ENCODE results near the gene CHRND. TPM values are rescaled to one million over a fixed set of nuclear protein-coding genes. Genes with fewer than 3 reads are reported as not detected.

Gene CHRND
- total RNA-seq, 4 donors from 2014 or later = not detected

DNA sequence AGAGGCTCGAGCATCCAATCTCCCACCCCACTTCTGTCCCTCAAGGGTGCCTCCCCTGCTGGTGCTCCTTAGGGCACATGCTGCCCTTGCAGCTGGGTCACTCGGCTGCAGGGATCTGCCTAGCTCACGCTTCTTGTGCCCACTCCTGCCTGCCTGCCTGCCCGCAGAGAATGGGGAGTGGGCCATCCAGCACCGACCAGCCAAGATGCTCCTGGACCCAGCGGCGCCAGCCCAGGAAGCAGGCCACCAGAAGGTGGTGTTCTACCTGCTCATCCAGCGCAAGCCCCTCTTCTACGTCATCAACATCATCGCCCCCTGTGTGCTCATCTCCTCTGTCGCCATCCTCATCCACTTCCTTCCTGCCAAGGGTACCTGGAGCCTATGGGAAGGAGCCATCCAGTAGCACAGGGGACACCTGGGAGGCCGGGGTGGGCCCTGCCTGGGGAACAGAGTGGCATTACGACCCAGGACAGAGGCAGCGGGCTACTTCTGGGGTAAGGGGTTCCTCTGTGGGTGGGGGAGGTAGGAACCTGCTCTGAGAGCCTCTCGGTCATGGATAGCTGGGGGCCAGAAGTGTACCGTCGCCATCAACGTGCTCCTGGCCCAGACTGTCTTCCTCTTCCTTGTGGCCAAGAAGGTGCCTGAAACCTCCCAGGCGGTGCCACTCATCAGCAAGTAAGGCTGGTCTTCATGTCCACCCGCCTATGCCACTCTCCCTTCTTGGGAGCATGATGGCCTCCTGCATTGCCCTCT lies 16.9 kb downstream of the CHRND start:
- Histone ChIP-seq H3K27me3 (no peaks in the 10 kb centered on the region), H3K4me3 (no peak overlapping the region), H3K36me3 (no peaks in the 10 kb centered on the region), H3K27ac (no peak overlapping the region), H3K9me3 (no peaks in the 10 kb centered on the region), H3K4me1 (no peaks in the 10 kb centered on the region)
- DNase-seq = peak in 2 of 3 donors; percentile 34 to 37
- TF ChIP-seq CTCF (IDR thresholded peaks at IDR 0.05) (no peak), POLR2A (IDR thresholded peaks at IDR 0.05) (no peak)

DNA sequence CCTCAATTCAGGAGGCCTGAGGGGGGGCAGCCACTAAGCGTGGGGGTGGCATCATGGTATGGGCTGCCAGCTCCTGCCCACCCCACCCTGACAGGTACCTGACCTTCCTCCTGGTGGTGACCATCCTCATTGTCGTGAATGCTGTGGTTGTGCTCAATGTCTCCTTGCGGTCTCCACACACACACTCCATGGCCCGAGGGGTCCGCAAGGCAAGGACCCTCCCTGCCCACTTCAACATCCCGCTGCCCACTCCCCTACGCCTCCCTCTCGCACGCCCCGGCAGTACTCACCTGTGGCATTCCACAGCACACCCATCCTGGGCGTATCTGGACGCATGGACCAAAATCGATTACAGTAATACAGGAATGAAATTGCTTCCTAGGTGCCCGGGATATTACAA lies 17.5 kb downstream of the CHRND start:
- Histone ChIP-seq H3K36me3 (no peaks in the 10 kb centered on the region), H3K27me3 (no peaks in the 10 kb centered on the region), H3K27ac (no peak overlapping the region), H3K9me3 (no peaks in the 10 kb centered on the region), H3K4me3 (no peak overlapping the region), H3K4me1 (no peaks in the 10 kb centered on the region)
- TF ChIP-seq POLR2A (IDR thresholded peaks at IDR 0.05) (no peak), CTCF (IDR thresholded peaks at IDR 0.05) (no peak)
- peak in 1 of 3 donors; percentile 46 for DNase-seq

DNA sequence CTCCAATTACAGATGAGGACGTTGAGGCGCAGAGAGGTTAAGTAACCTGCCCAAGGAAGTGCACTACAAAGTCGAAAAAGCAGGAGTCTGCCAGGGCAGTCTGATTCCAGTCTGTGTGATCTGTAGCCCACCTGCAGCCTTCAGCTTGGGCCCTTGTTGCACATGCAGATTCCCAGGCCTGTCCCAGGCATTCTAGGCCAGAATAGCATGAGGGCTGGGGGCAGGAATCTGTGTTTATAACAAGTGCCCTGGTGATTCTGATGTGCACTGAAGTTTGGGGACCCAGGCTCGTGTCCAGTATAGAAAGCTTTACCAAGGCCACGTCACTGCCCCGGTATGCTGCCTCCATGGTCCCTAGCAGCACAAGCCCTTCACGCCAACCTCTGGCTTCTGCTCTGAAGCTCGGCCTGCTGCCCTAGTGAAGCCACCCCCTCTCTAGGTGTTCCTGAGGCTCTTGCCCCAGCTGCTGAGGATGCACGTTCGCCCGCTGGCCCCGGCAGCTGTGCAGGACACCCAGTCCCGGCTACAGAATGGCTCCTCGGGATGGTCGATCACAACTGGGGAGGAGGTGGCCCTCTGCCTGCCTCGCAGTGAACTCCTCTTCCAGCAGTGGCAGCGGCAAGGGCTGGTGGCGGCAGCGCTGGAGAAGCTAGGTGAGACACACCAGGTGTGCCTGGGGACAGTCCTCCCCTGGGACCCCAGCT lies 18.1 kb downstream of the CHRND start:
- no peaks in the 10 kb centered on the region for H3K36me3 ChIP-seq
- no peaks in the 10 kb centered on the region for H3K4me1 ChIP-seq
- peak in 2 of 3 donors; percentile 42 to 44 for DNase-seq
- no peaks in the 10 kb centered on the region for H3K27me3 ChIP-seq
- no peak overlapping the region for H3K4me3 ChIP-seq
- H3K27ac ChIP-seq = no peak overlapping the region
- TF ChIP-seq POLR2A (IDR thresholded peaks at IDR 0.05) (no peak), CTCF (IDR thresholded peaks at IDR 0.05) (no peak)
- H3K9me3 ChIP-seq = no peaks in the 10 kb centered on the region

DNA sequence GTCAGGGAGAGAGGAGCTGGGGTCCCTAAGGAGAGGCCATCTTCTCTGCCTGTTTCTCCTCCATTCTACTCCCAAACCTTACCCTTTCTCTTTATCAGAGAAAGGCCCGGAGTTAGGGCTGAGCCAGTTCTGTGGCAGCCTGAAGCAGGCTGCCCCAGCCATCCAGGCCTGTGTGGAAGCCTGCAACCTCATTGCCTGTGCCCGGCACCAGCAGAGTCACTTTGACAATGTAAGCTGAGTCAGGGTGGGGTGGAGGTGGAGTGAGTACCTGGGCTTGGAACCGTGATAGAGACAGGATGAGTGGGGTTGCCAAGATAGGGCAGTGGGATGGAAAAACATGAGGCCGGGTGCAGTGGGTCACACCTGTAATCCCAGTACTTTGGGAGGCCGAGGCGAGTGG lies 18.7 kb downstream of the CHRND start:
- no peak for TF ChIP-seq CTCF (IDR thresholded peaks at IDR 0.05)
- TF ChIP-seq POLR2A (IDR thresholded peaks at IDR 0.05) = no peak
- no peaks in the 10 kb centered on the region for H3K36me3 ChIP-seq

DNA sequence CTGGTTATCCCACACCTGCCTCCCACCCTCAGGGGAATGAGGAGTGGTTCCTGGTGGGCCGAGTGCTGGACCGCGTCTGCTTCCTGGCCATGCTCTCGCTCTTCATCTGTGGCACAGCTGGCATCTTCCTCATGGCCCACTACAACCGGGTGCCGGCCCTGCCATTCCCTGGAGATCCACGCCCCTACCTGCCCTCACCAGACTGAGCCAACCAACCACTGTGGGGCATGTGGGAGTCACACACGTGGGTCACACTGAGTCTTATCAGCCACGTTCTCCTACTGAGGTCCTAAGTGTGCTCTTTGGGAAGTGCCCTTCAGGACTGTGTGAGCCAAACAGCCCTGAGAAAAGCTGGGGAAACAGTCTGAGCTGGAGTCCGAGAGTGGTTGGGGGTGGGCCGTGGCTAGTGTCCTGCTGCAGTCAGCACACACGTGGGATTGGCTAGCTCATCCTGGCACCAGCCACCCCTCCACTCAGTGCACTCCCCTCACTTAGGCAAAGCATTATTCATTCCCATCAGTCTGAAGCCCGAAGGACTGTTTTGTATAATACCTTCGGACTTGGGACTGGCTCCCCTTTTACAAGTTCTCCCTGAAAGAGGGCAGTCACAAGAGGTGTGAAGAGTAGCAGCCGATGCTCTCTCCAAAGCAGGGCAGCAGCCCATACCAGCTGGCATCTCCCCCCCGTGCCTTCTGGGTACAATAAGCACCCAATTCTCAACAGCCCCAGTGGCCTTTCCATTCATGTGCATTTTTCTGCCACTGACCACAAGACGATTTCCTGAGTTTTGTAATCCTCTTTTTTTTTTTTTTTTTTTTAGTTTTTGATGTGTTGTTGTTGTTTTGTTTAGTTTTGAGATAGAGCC lies 19.8 kb downstream of the CHRND start:
- Histone ChIP-seq H3K27me3 (no peaks in the 10 kb centered on the region), H3K4me1 (peaks cover 0 to 8% (median 0%) of the 10 kb centered on the region in 4 donors), H3K36me3 (no peaks in the 10 kb centered on the region), H3K9me3 (no peaks in the 10 kb centered on the region), H3K27ac (no peak overlapping the region), H3K4me3 (no peak overlapping the region)
- TF ChIP-seq POLR2A (IDR thresholded peaks at IDR 0.05) (no peak), CTCF (IDR thresholded peaks at IDR 0.05) (no peak)
- DNase-seq = peak in 1 of 3 donors; percentile 30

More for the DNA sequence above, 18.7 kb downstream of the CHRND start:
- Histone ChIP-seq H3K9me3 (no peaks in the 10 kb centered on the region), H3K27me3 (no peaks in the 10 kb centered on the region), H3K4me3 (no peak overlapping the region), H3K27ac (no peak overlapping the region), H3K4me1 (peaks cover 0 to 6% (median 0%) of the 10 kb centered on the region in 4 donors)
- DNase-seq = no peak
